KMS-11 (cell line): Measurements from ENCODE around the gene TBC1D1.

Experiments
- H2AFZ ChIP-seq: fragments of 200-600 bp; sonication (generic); 2 replicates; pipeline ENCODE4 v1.6.1; 2016; ENCODE audit warnings: antibody characterized with exemption, mixed run types, low read depth
- H3K27ac ChIP-seq: fragments of 200-600 bp; sonication (generic); 2 replicates; pipeline ENCODE4 v1.6.1; 2016; ENCODE audit warnings: mild to moderate bottlenecking, mixed run types
- H3K27me3 ChIP-seq: fragments of 200-600 bp; sonication (generic); 2 replicates; pipeline ENCODE4 v1.6.1; 2017; ENCODE audit warnings: mild to moderate bottlenecking, low read depth, mixed run types, moderate library complexity; ENCODE audit not compliant: insufficient read depth
- H3K36me3 ChIP-seq: fragments of 200-600 bp; sonication (generic); 2 replicates; pipeline ENCODE4 v1.6.1; 2017; ENCODE audit warnings: mild to moderate bottlenecking, mixed run types; ENCODE audit not compliant: insufficient read depth
- H3K4me1 ChIP-seq: fragments of 200-600 bp; sonication (generic); 2 replicates; pipeline ENCODE4 v1.6.1; 2016; ENCODE audit warnings: mild to moderate bottlenecking, low read depth, mixed run types; ENCODE audit not compliant: poor library complexity, severe bottlenecking
- H3K4me2 ChIP-seq: fragments of 200-600 bp; sonication (generic); 2 replicates; pipeline ENCODE4 v1.7.0; 2016; ENCODE audit warnings: mild to moderate bottlenecking, mixed run types
- H3K4me3 ChIP-seq: fragments of 200-600 bp; sonication (generic); IDR thresholded peaks from 2 replicates; pipeline ENCODE4 v1.6.1; 2017; ENCODE audit warnings: low read depth, low read length, mixed read lengths; ENCODE audit not compliant: insufficient read depth
- H3K79me2 ChIP-seq: fragments of 200-600 bp; sonication (generic); 2 replicates; pipeline ENCODE4 v1.6.1; 2016; ENCODE audit warnings: low read depth, mixed run types; ENCODE audit not compliant: insufficient read depth
- H3K9ac ChIP-seq: fragments of 200-600 bp; sonication (generic); 2 replicates; pipeline ENCODE4 v1.6.1; 2016; ENCODE audit warnings: mild to moderate bottlenecking, mixed run types
- H4K20me1 ChIP-seq: fragments of 200-600 bp; sonication (generic); 2 replicates; pipeline ENCODE4 v1.6.1; 2016; ENCODE audit warnings: mild to moderate bottlenecking, mixed run types; ENCODE audit not compliant: insufficient read depth
- CTCF ChIP-seq: fragments of 200-600 bp; sonication (generic); conservative IDR thresholded peaks from 2 replicates; pipeline ENCODE4 v1.6.1; 2017; ENCODE audit warnings: low read depth, mild to moderate bottlenecking, antibody characterized with exemption, low read length, moderate library complexity, mixed read lengths

The TBC1D1 gene

GRCh38 chr4:38050560-38051350 lies 159.9 kb downstream of the TBC1D1 start:
- H4K20me1 ChIP-seq, result no peaks in the 10 kb centered on the region
- H3K4me1 ChIP-seq, result no peaks in the 10 kb centered on the region
- H3K36me3 ChIP-seq, result no peaks in the 10 kb centered on the region
- H3K27ac ChIP-seq, result no peak overlapping the region
- no peaks in the 10 kb centered on the region for H3K27me3 ChIP-seq
- no peaks in the 10 kb centered on the region for H3K79me2 ChIP-seq
- no peak for TF ChIP-seq CTCF
- H2AFZ ChIP-seq, result no peak overlapping the region
- H3K9ac ChIP-seq, result no peak overlapping the region
- H3K4me2 ChIP-seq, result no peak overlapping the region
- H3K4me3 ChIP-seq, result no peak overlapping the region

- Histone ChIP-seq H3K79me2 (no peaks in the 10 kb centered on the region), H3K36me3 (no peaks in the 10 kb centered on the region), H2AFZ (no peak overlapping the region), H3K4me1 (no peaks in the 10 kb centered on the region), H3K9ac (no peak overlapping the region), H3K4me2 (no peak overlapping the region), H4K20me1 (no peaks in the 10 kb centered on the region), H3K4me3 (no peak overlapping the region), H3K27me3 (no peaks in the 10 kb centered on the region), H3K27ac (no peak overlapping the region)
- no peak for TF ChIP-seq CTCF
Measured at GRCh38 chr4:38055566-38055965, 164.7 kb downstream of the TBC1D1 start.

- Histone ChIP-seq H3K36me3 (no peaks in the 10 kb centered on the region), H3K4me1 (no peaks in the 10 kb centered on the region), H3K27me3 (no peaks in the 10 kb centered on the region), H3K27ac (no peak overlapping the region), H3K4me2 (no peak overlapping the region), H4K20me1 (no peaks in the 10 kb centered on the region), H3K9ac (no peak overlapping the region), H3K4me3 (no peak overlapping the region), H2AFZ (no peak overlapping the region), H3K79me2 (no peaks in the 10 kb centered on the region)
- no peak for TF ChIP-seq CTCF
Measured at GRCh38 chr4:38056011-38056685, 165.3 kb downstream of the TBC1D1 start.

- H3K27ac ChIP-seq, result no peak overlapping the region
- no peak overlapping the region for H2AFZ ChIP-seq
- no peaks in the 10 kb centered on the region for H3K79me2 ChIP-seq
- no peak for TF ChIP-seq CTCF
- H3K27me3 ChIP-seq, result no peaks in the 10 kb centered on the region
- peaks cover 14% of the 10 kb centered on the region for H3K4me1 ChIP-seq
- H3K9ac ChIP-seq, result no peak overlapping the region
- H3K36me3 ChIP-seq, result no peaks in the 10 kb centered on the region
- no peaks in the 10 kb centered on the region for H4K20me1 ChIP-seq
- H3K4me3 ChIP-seq, result no peak overlapping the region
- no peak overlapping the region for H3K4me2 ChIP-seq
Measured at GRCh38 chr4:38058151-38058550, 167.3 kb downstream of the TBC1D1 start.
